ENCODE results near the gene SLC22A23.

- TF ChIP-seq, protein P1, sequence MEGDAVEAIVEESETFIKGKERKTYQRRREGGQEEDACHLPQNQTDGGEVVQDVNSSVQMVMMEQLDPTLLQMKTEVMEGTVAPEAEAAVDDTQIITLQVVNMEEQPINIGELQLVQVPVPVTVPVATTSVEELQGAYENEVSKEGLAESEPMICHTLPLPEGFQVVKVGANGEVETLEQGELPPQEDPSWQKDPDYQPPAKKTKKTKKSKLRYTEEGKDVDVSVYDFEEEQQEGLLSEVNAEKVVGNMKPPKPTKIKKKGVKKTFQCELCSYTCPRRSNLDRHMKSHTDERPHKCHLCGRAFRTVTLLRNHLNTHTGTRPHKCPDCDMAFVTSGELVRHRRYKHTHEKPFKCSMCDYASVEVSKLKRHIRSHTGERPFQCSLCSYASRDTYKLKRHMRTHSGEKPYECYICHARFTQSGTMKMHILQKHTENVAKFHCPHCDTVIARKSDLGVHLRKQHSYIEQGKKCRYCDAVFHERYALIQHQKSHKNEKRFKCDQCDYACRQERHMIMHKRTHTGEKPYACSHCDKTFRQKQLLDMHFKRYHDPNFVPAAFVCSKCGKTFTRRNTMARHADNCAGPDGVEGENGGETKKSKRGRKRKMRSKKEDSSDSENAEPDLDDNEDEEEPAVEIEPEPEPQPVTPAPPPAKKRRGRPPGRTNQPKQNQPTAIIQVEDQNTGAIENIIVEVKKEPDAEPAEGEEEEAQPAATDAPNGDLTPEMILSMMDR (IDR thresholded peaks at IDR 0.05): no peak
- no peak for TF ChIP-seq POLR2A (IDR thresholded peaks at IDR 0.05)
- TF ChIP-seq POLR2AphosphoS5 (IDR thresholded peaks at IDR 0.05): no peak
Observed at GRCh38 chr6:3504938-3505805, 48.3 kb upstream of the SLC22A23 start.
